Stimulated activated CD8-positive, alpha-beta memory T cell treated with anti-CD3 and anti-CD28 coated beads, Interleukin-7, amount 100 ng/mL, for 48 hours (primary cell): ENCODE measurements around the gene MASP1.
"Not testable (repeated sequence)": the region's sequence is repeated elsewhere in the genome, so short reads cannot be mapped to it uniquely, and the experiment has no call there.

ENCODE experiments used
- DNase-seq, 2 donors: peaks; one replicate each; pipeline ENCODE4 v3.0.0-alpha.2; 2020; ENCODE audit warnings: low read depth in 1 of 2; ENCODE audit errors: extremely low read depth in 1 of 2

Gene MASP1

GRCh38 chr3:187265461-187265955 lies 26.0 kb downstream of the MASP1 start:
- DNase-seq: no peak

GRCh38 chr3:187264911-187265310 lies 26.6 kb downstream of the MASP1 start:
- DNase-seq: no peak

GRCh38 chr3:187264021-187264420 lies 27.5 kb downstream of the MASP1 start:
- DNase-seq: no peak

- DNase-seq: no peak
Measured at GRCh38 chr3:187263270-187263669, 28.3 kb downstream of the MASP1 start.

GRCh38 chr3:187262360-187262759 lies 29.2 kb downstream of the MASP1 start:
- no peak for DNase-seq

- DNase-seq: no peak
Measured at GRCh38 chr3:187261541-187261969, 30.0 kb downstream of the MASP1 start.

GRCh38 chr3:187259171-187259570 lies 32.4 kb downstream of the MASP1 start:
- DNase-seq: no peak

- no peak for DNase-seq
Measured at GRCh38 chr3:187257992-187258692, 33.4 kb downstream of the MASP1 start.

- no peak for DNase-seq
Measured at GRCh38 chr3:187257471-187257870, 34.1 kb downstream of the MASP1 start.

- DNase-seq: no peak
Measured at GRCh38 chr3:187256051-187256616, 35.4 kb downstream of the MASP1 start.

- DNase-seq: no peak
Measured at GRCh38 chr3:187255314-187255713, 36.2 kb downstream of the MASP1 start.

GRCh38 chr3:187252311-187252710 lies 39.2 kb downstream of the MASP1 start:
- DNase-seq: no peak

- DNase-seq: no peak
Measured at GRCh38 chr3:187251599-187251998, 39.9 kb downstream of the MASP1 start.

- DNase-seq: no peak
Measured at GRCh38 chr3:187247398-187247797, 44.1 kb downstream of the MASP1 start.

- no peak for DNase-seq
Measured at GRCh38 chr3:187243933-187244524, 47.5 kb downstream of the MASP1 start.

GRCh38 chr3:187242900-187243299 lies 48.6 kb downstream of the MASP1 start:
- no peak for DNase-seq

- no peak for DNase-seq
Measured at GRCh38 chr3:187242435-187242834, 49.1 kb downstream of the MASP1 start.

GRCh38 chr3:187238835-187239234 lies 52.7 kb downstream of the MASP1 start:
- DNase-seq: not testable (repeated sequence)

- no peak for DNase-seq
Measured at GRCh38 chr3:187238239-187238638, 53.3 kb downstream of the MASP1 start.

GRCh38 chr3:187237741-187238140 lies 53.8 kb downstream of the MASP1 start:
- DNase-seq: no peak

- no peak for DNase-seq
Measured at GRCh38 chr3:187236962-187237361, 54.6 kb downstream of the MASP1 start.

- DNase-seq: no peak
Measured at GRCh38 chr3:187230011-187230410, 61.5 kb downstream of the MASP1 start.
